MM.1S (cell line): ENCODE results near the gene RET.

Source experiments
- DNase-seq: peaks from one replicate; pipeline ENCODE4 v3.0.0-alpha.2; 2015
- H2AFZ ChIP-seq: fragments of 300-600 bp; sonication (generic); 2 replicates; pipeline ENCODE4 v1.6.0; 2016; ENCODE audit warnings: antibody characterized with exemption, low read length
- H3F3A ChIP-seq: fragments of 300-600 bp; sonication (generic); 2 replicates; pipeline ENCODE4 v1.6.1; 2016; ENCODE audit warnings: mild to moderate bottlenecking, antibody characterized with exemption, low read length, moderate library complexity, mixed read lengths; ENCODE audit not compliant: insufficient read depth
- H3K27ac ChIP-seq: fragments of 300-600 bp; sonication (generic); 2 replicates; pipeline ENCODE4 v1.5.1; 2016; ENCODE audit warnings: mild to moderate bottlenecking, low read length
- H3K27me3 ChIP-seq: fragments of 300-600 bp; sonication (generic); replicated peaks from 2 replicates; pipeline ENCODE4 v1.6.0; 2016; ENCODE audit warnings: low read length; ENCODE audit not compliant: insufficient read depth
- H3K36me3 ChIP-seq: fragments of 300-600 bp; sonication (generic); replicated peaks from 2 replicates; pipeline ENCODE4 v1.6.1; 2016; ENCODE audit warnings: mild to moderate bottlenecking, low read length, mixed read lengths; ENCODE audit not compliant: insufficient read depth
- H3K4me1 ChIP-seq: fragments of 300-600 bp; sonication (generic); 2 replicates; pipeline ENCODE4 v1.6.1; 2016; ENCODE audit warnings: low read length, mixed read lengths
- H3K4me2 ChIP-seq: fragments of 300-600 bp; sonication (generic); 2 replicates; pipeline ENCODE4 v1.6.0; 2016; ENCODE audit warnings: low read depth, low read length
- H3K4me3 ChIP-seq: fragments of 300-600 bp; sonication (generic); 2 replicates; pipeline ENCODE4 v1.5.1; 2016; ENCODE audit warnings: low read length, mixed read lengths
- H3K79me2 ChIP-seq: fragments of 300-600 bp; sonication (generic); 2 replicates; pipeline ENCODE4 v1.6.1; 2016; ENCODE audit warnings: mixed run types, low read length, mixed read lengths
- H3K9ac ChIP-seq: fragments of 300-600 bp; sonication (generic); 2 replicates; pipeline ENCODE4 v1.6.1; 2016; ENCODE audit warnings: low read length, mixed read lengths
- H3K9me2 ChIP-seq: fragments of 300-600 bp; sonication (generic); replicated peaks from 2 replicates; pipeline ENCODE4 v1.6.1; 2016; ENCODE audit warnings: mild to moderate bottlenecking, low read length, mixed read lengths; ENCODE audit not compliant: insufficient read depth
- H3K9me3 ChIP-seq: fragments of 300-600 bp; sonication (generic); replicated peaks from 2 replicates; pipeline ENCODE4 v1.6.1; 2016; ENCODE audit warnings: mild to moderate bottlenecking, low read length, mixed read lengths; ENCODE audit not compliant: insufficient read depth
- H4K20me1 ChIP-seq: fragments of 300-600 bp; sonication (generic); 2 replicates; pipeline ENCODE4 v1.6.1; 2016; ENCODE audit warnings: mild to moderate bottlenecking, low read length, moderate library complexity, mixed read lengths; ENCODE audit not compliant: insufficient read depth
- CTCF ChIP-seq: fragments of 300-600 bp; sonication (generic); IDR thresholded peaks from 2 replicates; pipeline ENCODE4 v1.5.1; 2016; ENCODE audit warnings: antibody characterized with exemption, low read length, mixed read lengths
- EZH2 ChIP-seq: fragments of 300-600 bp; sonication (generic); optimal IDR thresholded peaks from 2 replicates; pipeline ENCODE3; 2017; ENCODE audit warnings: low read depth, mild to moderate bottlenecking, antibody characterized with exemption, low read length, mixed read lengths
- EZH2phosphoT487 ChIP-seq: fragments of 300-600 bp; sonication (generic); IDR thresholded peaks from 2 replicates; pipeline ENCODE4 v1.6.1; 2018; ENCODE audit warnings: antibody characterized with exemption, low read length

Gene RET

GRCh38 chr10:43049081-43049551 lies 27.8 kb upstream of the RET start:
- Histone ChIP-seq H3K4me2 (no peak overlapping the region), H3K9ac (no peak overlapping the region), H3K9me2 (no peaks in the 10 kb centered on the region), H3K27ac (no peak overlapping the region), H3K27me3 (no peaks in the 10 kb centered on the region), H3K4me3 (no peak overlapping the region), H3F3A (no peaks in the 10 kb centered on the region), H2AFZ (no peak overlapping the region), H4K20me1 (no peaks in the 10 kb centered on the region), H3K4me1 (no peaks in the 10 kb centered on the region), H3K9me3 (no peaks in the 10 kb centered on the region), H3K36me3 (no peaks in the 10 kb centered on the region), H3K79me2 (no peaks in the 10 kb centered on the region)
- DNase-seq: no peak
- TF ChIP-seq EZH2phosphoT487 (no peak), EZH2 (no peak), CTCF (no peak)

DNA sequence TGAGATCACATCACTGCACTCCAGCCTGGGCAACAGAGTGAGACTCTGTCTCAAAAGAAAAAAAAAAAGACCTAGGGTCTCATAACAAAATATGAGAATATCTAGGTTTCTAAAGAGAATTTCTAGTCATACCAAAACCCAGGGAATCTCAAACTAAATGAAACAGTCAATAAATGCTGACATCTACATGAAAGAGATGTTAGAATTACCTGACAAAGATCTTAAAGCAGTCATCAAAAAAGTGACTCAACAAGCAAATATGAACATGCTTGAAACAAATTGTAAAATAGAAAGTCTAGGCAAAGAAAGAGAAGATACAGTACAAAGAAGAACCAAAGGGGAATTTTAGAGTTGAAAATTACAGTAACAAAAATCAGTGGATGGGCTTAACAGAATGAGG lies 26.9 kb upstream of the RET start:
- Histone ChIP-seq H3K36me3 (no peaks in the 10 kb centered on the region), H2AFZ (no peak overlapping the region), H3K4me1 (no peaks in the 10 kb centered on the region), H3K9me2 (no peaks in the 10 kb centered on the region), H3K4me2 (no peak overlapping the region), H3K9ac (no peak overlapping the region), H3K27me3 (no peaks in the 10 kb centered on the region), H3K9me3 (no peaks in the 10 kb centered on the region), H3K79me2 (no peaks in the 10 kb centered on the region), H4K20me1 (no peaks in the 10 kb centered on the region), H3K4me3 (no peak overlapping the region), H3K27ac (no peak overlapping the region), H3F3A (no peaks in the 10 kb centered on the region)
- DNase-seq: no peak
- no peak for TF ChIP-seq EZH2
- TF ChIP-seq EZH2phosphoT487: no peak
- no peak for TF ChIP-seq CTCF

- Histone ChIP-seq H3F3A (no peaks in the 10 kb centered on the region), H3K9me2 (no peaks in the 10 kb centered on the region), H3K27ac (no peak overlapping the region), H3K9me3 (no peaks in the 10 kb centered on the region), H3K27me3 (no peaks in the 10 kb centered on the region), H3K79me2 (no peaks in the 10 kb centered on the region), H2AFZ (no peak overlapping the region), H4K20me1 (no peaks in the 10 kb centered on the region), H3K4me2 (no peak overlapping the region), H3K4me1 (no peaks in the 10 kb centered on the region), H3K36me3 (no peaks in the 10 kb centered on the region), H3K4me3 (no peak overlapping the region), H3K9ac (no peak overlapping the region)
- DNase-seq: no peak
- TF ChIP-seq EZH2phosphoT487 (no peak), EZH2 (no peak), CTCF (no peak)
Measured at GRCh38 chr10:43053825-43054224, 23.0 kb upstream of the RET start.
